ENCODE measurements around the gene HOOK1.
"Not testable (repeated sequence)": the region's sequence is repeated elsewhere in the genome, so short reads cannot be mapped to it uniquely, and the experiment has no call there.

Gene HOOK1

GRCh38 chr1:59827055-59827643 is 12.4 kb downstream of the HOOK1 start:
- DNase-seq: no peak

GRCh38 chr1:59828160-59828559 is 13.4 kb downstream of the HOOK1 start:
- no peak for DNase-seq

GRCh38 chr1:59831529-59831928 is 16.8 kb downstream of the HOOK1 start:
- no peak for DNase-seq

GRCh38 chr1:59833022-59833421 is 18.3 kb downstream of the HOOK1 start:
- DNase-seq: no peak

GRCh38 chr1:59833991-59834390 is 19.2 kb downstream of the HOOK1 start:
- DNase-seq: no peak

- not testable (repeated sequence) for DNase-seq
These were observed 23.1 kb downstream of the HOOK1 start for GRCh38 chr1:59837857-59838256.

- DNase-seq: no peak
These were observed 30.3 kb downstream of the HOOK1 start for GRCh38 chr1:59845091-59845490.

GRCh38 chr1:59846209-59846894 is 31.6 kb downstream of the HOOK1 start:
- no peak for DNase-seq

- no peak for DNase-seq
These were observed 32.1 kb downstream of the HOOK1 start for GRCh38 chr1:59846895-59847282.

GRCh38 chr1:59852117-59852516 is 37.4 kb downstream of the HOOK1 start:
- no peak for DNase-seq

GRCh38 chr1:59855297-59855696 is 40.5 kb downstream of the HOOK1 start:
- DNase-seq: not testable (repeated sequence)

GRCh38 chr1:59856725-59857338 is 42.1 kb downstream of the HOOK1 start:
- DNase-seq: no peak

GRCh38 chr1:59857679-59858354 is 43.1 kb downstream of the HOOK1 start:
- no peak for DNase-seq

- DNase-seq: no peak
These were observed 51.7 kb downstream of the HOOK1 start for GRCh38 chr1:59866462-59866861.

- no peak for DNase-seq
These were observed 57.0 kb downstream of the HOOK1 start for GRCh38 chr1:59871746-59872145.

GRCh38 chr1:59877108-59877682 is 62.4 kb downstream of the HOOK1 start:
- no peak for DNase-seq

- no peak for DNase-seq
These were observed 63.6 kb downstream of the HOOK1 start for GRCh38 chr1:59878370-59878769.

- DNase-seq: no peak
These were observed 64.8 kb downstream of the HOOK1 start for GRCh38 chr1:59879574-59879973.

GRCh38 chr1:59879996-59880505 is 65.3 kb downstream of the HOOK1 start:
- no peak for DNase-seq

GRCh38 chr1:59880735-59881134 is 66.0 kb downstream of the HOOK1 start:
- DNase-seq: no peak

GRCh38 chr1:59885160-59885832 is 70.5 kb downstream of the HOOK1 start:
- DNase-seq: no peak
